Measurements from ENCODE around the gene CTSE. TPM values are rescaled to one million over a fixed set of nuclear protein-coding genes. Genes with fewer than 3 reads are reported as not detected.
"Not testable (repeated sequence)": the region's sequence is repeated elsewhere in the genome, so short reads cannot be mapped to it uniquely, and the experiment has no call there.

Gene CTSE
- total and polyA plus RNA-seq, 2 donors (not counting 1 experiment from before 2014, with no cell fraction given), result not detected

GRCh38 chr1:205998457-205999241 lies 25.0 kb downstream of the CTSE start:
- CTCF ChIA-PET, result interaction anchor here (0.9 to 4.9 kb wide), 9 partner anchors 12 to 340 kb away, joined by 3 to 17 read pairs (median 7); no protein-coding TSS in a partner anchor
- ATAC-seq (ENCODE audit: low read depth) (no peak), DNase-seq (no peak)
- peaks cover 0 to 8% (median 7%) of the 10 kb centered on the region in 3 donors for H3K9me3 ChIP-seq (ENCODE audit: control extremely low read depth in 1 of 3, control insufficient read depth in 2 of 3, insufficient read depth in 1 of 3, low read length in 2 of 3)
- TF ChIP-seq CTCF (IDR thresholded peaks at IDR 0.05) (no peak), EZH2 (IDR thresholded peaks at IDR 0.05; ENCODE audit: borderline replicate concordance, insufficient read depth, low read depth, low read length, poor library complexity, severe bottlenecking) (no peak)
- H2AFZ ChIP-seq (ENCODE audit: insufficient read depth, low read depth, low read length, poor library complexity, severe bottlenecking), result no peak overlapping the region
- Mint-ChIP-seq H3K27ac (no peak overlapping the region), H3K9me3 (ENCODE audit: insufficient read depth) (peaks cover 7% of the 10 kb centered on the region), H3K27me3 (no peaks in the 10 kb centered on the region), H3K4me1 (peaks cover 4% of the 10 kb centered on the region), H3K4me3 (no peak overlapping the region)
- WGBS (ENCODE audit: insufficient coverage), result 96% methylated on average over 9 of the region's 13 CpGs
- no peaks in the 10 kb centered on the region for H3K79me2 ChIP-seq (ENCODE audit: control insufficient read depth, insufficient read depth, low read length)
- intact Hi-C loops (cut with micrococcal nuclease), result no loop called here
- no peaks in the 10 kb centered on the region for H3K4me1 ChIP-seq (ENCODE audit: control insufficient read depth in 2 of 2, insufficient read depth in 2 of 2, low read length in 2 of 2)
- H3K9ac ChIP-seq (ENCODE audit: low read length), result no peak overlapping the region
- no peak overlapping the region for H3K4me2 ChIP-seq (replicated peaks; ENCODE audit: low read depth, low read length, poor library complexity, severe bottlenecking)
- no peak overlapping the region for H3K4me3 ChIP-seq (ENCODE audit: control extremely low read depth in 1 of 5, extremely low read depth in 1 of 5, insufficient read depth in 1 of 5, low read depth in 2 of 5, low read length in 4 of 5)
- no peaks in the 10 kb centered on the region for H3K27me3 ChIP-seq (replicated peaks in 1 of 4; ENCODE audit: control extremely low read depth in 1 of 4, control insufficient read depth in 3 of 4, insufficient read depth in 4 of 4, low read length in 3 of 4)
- POLR2A ChIA-PET, result no interaction called here
- no peaks in the 10 kb centered on the region for H3K36me3 ChIP-seq (replicated peaks in 1 of 2; ENCODE audit: control extremely low read depth in 1 of 2, control insufficient read depth in 1 of 2, extremely low read depth in 1 of 2, insufficient read depth in 2 of 2, low read length in 1 of 2)
- H3K27ac ChIP-seq (ENCODE audit: low read length in 2 of 2), result no peak overlapping the region
- no peaks in the 10 kb centered on the region for H4K20me1 ChIP-seq (ENCODE audit: control insufficient read depth, insufficient read depth, low read length, poor library complexity, severe bottlenecking)

- H3K4me2 ChIP-seq (replicated peaks; ENCODE audit: low read depth, low read length, poor library complexity, severe bottlenecking); H4K20me1 ChIP-seq (ENCODE audit: control insufficient read depth, insufficient read depth, low read length, poor library complexity, severe bottlenecking); H3K4me3 ChIP-seq (ENCODE audit: control extremely low read depth in 1 of 5, extremely low read depth in 1 of 5, insufficient read depth in 1 of 5, low read depth in 2 of 5, low read length in 4 of 5); H3K4me3 Mint-ChIP-seq; H3K27ac ChIP-seq (ENCODE audit: low read length in 2 of 2); H3K36me3 ChIP-seq (replicated peaks in 1 of 2; ENCODE audit: control extremely low read depth in 1 of 2, control insufficient read depth in 1 of 2, extremely low read depth in 1 of 2, insufficient read depth in 2 of 2, low read length in 1 of 2); H3K27me3 ChIP-seq (replicated peaks in 1 of 4; ENCODE audit: control extremely low read depth in 1 of 4, control insufficient read depth in 3 of 4, insufficient read depth in 4 of 4, low read length in 3 of 4); CTCF ChIA-PET; DNase-seq; H3K79me2 ChIP-seq (ENCODE audit: control insufficient read depth, insufficient read depth, low read length); H3K9me3 ChIP-seq (ENCODE audit: control extremely low read depth in 1 of 3, control insufficient read depth in 2 of 3, insufficient read depth in 1 of 3, low read length in 2 of 3); H3K9ac ChIP-seq (ENCODE audit: low read length); ATAC-seq (ENCODE audit: low read depth); H3K4me1 ChIP-seq (ENCODE audit: control insufficient read depth in 2 of 2, insufficient read depth in 2 of 2, low read length in 2 of 2); H3K4me1 Mint-ChIP-seq; intact Hi-C loops (cut with micrococcal nuclease); H3K27me3 Mint-ChIP-seq; H3K27ac Mint-ChIP-seq; H2AFZ ChIP-seq (ENCODE audit: insufficient read depth, low read depth, low read length, poor library complexity, severe bottlenecking); H3K9me3 Mint-ChIP-seq (ENCODE audit: insufficient read depth); POLR2A ChIA-PET: not testable (repeated sequence)
- WGBS (ENCODE audit: insufficient coverage), result no CpG with 5 or more reads among the region's 1 CpG
Measured at GRCh38 chr1:205996641-205997040, 27.1 kb downstream of the CTSE start.

All from B cell (primary cell).